Endometrial microvascular endothelial cells (primary cell): ENCODE measurements around the gene PARP16. TPM values are rescaled to one million over a fixed set of nuclear protein-coding genes. Genes with fewer than 3 reads are reported as not detected.

Source experiments
- in situ Hi-C: cut with HindIII; loops from 2 replicates; pipeline ENCODE4 v1.10.0; 2017; ENCODE audit warnings: low sequenced_read_pairs, low pct_unique_long_range_greater_than_20kb; ENCODE audit errors: inconsistent ontology term
- total RNA-seq: library from RNA; depleted of rRNA; stranded (reverse); fragments of >200 nt; gene quantifications from one replicate; pipeline ENCODE4 v1.2.3, GENCODE V29; 2015; ENCODE audit errors: inconsistent ontology term

The PARP16 gene
- total RNA-seq, result 5.0 TPM

DNA sequence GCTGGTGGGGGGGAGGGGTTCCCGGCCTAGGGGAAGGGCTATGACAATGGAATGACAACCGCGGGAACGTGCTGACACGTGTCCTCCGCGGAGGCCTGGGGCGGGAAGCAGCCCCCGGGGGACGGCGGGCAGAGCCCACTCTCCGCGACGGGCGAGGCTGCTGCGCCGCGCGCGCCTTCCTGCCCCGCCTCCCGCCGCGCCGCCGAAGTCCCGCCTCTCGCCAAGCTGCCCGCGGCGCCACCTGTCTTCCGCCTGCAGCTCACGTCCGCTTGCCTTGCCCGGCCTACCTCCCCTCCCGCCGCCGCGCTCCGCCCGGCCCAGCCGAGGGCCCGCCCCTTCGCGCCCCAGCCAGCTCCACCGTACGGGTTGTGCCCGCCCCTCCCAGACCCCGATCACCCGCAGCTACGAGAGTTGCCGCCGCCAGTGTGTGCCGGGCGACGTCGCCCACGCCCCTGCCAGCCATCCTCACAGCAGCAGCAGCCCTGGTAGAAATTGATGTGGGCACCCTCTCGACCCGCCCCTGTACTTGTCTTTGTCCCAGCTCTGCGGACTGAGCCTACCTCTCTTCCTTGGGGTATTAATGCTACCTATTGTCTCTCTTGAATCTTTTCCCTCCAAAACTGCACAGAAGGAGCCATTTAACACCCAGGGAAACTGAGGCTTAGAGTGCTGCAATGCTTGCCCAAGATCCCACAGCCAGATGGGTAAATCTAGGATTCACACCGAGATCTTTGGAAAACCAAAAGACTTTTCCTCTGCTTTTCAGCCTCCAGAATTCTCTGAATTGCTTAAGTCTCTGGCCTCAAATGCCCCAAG, at the start of gene PARP16:
Gene PARP16 (minus strand): TSS at position 180 of the 816 bp plus-strand sequence. CDS start 457 bp downstream, outside the sequence.
- in situ Hi-C loops, result no loop called here

GRCh38 chr15:65335278-65336055, 48.8 kb upstream of the PARP16 start:
- in situ Hi-C loops, result no loop called here

DNA sequence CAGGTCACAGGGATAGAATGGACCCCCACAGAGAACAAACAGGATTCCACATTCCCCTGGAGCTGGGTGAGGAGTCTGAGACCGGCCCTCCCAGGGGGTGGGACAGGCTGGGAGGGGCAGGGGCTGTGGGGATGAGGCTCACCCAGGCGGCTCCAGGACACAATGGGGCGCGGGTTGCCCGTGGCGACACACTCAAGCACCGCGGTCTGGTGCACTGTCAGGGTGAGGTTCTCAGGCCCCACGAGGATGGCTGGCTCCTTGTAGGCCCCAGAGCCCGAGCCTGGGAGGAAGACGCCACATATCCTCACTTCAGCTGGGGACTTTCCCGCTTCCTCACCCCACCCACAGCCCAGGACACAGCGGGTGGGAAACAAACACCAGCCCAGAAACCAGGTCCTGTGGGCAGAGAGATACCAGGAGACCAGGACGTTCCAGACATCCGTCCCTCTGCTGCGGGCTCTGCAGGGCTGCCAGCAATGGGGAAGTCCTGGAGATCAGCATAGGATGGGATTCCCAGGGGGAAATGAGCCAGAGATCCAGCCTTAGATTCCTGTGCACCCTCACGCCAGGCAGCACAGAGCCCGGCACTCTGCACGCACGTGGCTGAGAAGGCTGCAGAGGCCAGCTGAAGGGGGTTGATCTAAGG, 48.0 kb upstream of the PARP16 start:
- in situ Hi-C loops, result no loop called here

- in situ Hi-C loops, result no loop called here
Measured at GRCh38 chr15:65333856-65334255, 47.2 kb upstream of the PARP16 start.

DNA sequence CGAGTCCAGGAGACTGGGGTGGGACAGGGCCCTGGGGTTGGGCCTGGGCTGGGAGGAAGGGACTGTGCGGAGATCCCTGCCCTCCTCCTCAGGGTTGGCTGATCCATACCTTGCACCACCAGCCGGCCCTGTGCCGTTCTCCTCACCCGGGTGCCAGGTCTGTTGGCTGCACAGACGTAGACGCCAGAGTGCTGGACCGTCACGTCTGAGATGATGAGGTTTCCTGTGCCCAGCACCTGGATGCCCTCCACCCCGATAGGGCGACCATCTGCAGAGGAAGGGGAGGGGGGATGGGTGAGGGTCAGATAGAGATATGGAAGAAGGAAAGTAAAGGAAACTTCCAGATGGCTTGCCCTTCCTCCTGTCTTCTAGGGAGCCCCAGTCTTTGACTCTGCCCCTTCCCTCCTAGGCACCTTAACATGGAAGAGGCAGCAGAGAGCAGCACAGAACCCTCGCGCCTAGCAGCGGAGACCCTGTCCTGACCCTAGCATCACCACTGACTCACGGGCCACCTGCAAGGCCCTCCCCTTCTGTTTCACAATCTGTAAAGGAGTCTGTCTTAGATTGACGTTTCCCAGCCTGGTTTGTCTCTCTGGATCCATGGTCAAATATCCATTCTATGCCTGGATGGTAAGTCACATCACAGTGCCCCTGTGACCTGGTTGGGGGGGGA, 46.6 kb upstream of the PARP16 start:
- in situ Hi-C loops, result no loop called here

GRCh38 chr15:65332391-65333147, 45.9 kb upstream of the PARP16 start:
- in situ Hi-C loops, result no loop called here

- in situ Hi-C loops, result no loop called here
Measured at GRCh38 chr15:65331811-65332210, 45.1 kb upstream of the PARP16 start.

DNA sequence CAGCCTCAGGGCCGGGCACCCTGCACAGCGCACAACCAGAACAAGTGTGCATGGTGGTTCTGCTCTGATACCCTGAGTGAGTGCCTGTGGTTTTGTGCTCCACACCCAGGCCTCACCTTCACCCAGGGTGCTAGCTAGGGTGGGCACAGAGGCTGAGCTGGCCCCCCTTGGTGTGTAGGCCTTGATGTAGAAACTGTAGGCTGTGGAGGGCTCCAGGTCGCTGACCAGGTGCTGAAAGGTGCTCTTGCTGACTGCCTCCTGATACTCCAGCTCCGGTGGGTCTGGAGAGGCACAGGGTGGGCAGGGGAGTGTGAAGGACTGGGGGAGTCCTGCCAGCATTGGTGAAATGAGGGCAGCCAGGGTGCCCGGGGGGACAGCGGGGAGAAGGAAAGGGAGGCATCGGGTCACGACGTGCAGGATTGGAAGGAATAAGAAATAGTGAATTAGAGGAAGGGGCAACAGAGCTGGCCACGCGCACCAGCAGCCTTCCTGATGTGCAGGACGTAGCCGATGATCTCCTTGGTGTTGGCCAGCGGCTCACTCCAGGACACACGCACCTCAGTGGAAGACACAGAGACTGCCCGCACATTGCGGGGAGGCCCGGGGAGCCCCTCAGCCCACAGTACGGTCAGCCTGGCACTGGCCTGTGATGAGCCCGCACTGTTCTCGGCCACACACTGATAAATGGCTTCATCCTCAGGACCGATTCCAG, 44.4 kb upstream of the PARP16 start:
- in situ Hi-C loops, result no loop called here

GRCh38 chr15:65329984-65330735, 43.5 kb upstream of the PARP16 start:
- in situ Hi-C loops, result no loop called here

DNA sequence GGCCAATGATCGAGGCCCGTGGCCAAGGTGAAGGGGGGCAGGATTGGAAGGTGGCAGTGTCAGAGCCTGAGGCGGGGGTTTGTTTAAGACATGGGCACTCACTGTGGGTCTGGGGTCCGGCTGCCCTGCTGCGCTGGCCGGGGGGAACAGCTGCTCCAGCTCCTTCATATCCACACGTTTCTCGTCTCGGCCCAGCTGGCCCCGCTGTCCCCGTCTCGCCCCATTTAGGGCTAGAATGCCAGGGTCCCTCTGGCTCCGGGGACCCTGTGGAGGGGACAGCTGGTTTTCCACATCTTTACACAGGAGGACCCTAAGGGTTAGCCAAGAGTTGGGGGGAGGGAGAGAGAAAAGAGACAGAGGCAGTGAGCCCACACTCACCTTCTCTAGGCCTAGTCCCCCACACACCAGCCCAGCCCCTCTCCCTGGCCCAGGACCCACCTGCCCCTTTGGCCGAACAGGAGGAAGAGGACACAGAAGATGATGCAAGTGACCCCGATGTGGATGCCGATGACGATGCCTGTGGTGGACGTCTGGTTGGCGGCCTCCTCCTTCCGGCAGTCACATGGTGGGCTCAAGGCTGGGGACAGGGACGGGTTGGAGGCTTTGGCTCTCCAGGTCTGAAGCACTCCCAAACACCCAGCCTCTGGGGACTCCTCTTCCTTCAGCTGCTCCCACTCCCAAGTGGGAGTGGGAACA, 42.8 kb upstream of the PARP16 start:
- in situ Hi-C loops, result no loop called here

GRCh38 chr15:65328506-65329287, 42.0 kb upstream of the PARP16 start:
- in situ Hi-C loops, result no loop called here

DNA sequence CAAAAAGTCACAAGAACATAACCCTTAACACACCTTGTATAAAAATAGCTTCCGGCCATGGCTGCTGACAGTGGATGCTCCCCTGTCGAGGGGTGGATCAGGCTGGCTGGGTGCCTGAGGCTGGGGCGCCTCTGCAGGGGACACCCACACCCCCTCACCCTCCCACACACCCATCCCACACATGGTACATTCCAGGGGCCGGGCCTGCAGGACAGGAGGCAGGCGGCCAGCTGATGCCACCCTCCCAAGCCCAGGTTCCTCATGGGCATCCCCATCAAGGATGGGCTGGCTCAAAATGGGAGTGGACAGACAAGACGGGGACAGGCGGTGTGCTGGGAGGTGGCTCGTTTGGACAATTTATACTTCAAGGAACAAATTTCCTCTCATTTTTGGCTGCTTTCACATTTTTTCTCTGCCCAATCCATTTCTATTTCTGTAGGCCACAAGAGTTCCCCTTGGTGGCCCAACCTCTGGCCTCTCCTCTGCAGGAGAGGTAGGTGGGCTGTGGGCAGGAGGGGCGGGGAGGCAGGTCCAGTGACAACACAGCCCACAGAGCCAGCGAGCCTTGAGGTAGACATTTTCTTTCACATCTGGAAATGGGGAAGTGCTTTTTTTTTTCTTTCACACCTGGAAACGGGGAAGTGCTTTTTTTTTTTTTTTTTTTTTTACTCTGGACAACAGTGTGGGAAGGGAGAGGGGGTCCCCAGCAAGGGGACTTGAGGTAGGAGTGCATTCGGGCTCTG, 41.1 kb upstream of the PARP16 start:
- in situ Hi-C loops, result no loop called here

DNA sequence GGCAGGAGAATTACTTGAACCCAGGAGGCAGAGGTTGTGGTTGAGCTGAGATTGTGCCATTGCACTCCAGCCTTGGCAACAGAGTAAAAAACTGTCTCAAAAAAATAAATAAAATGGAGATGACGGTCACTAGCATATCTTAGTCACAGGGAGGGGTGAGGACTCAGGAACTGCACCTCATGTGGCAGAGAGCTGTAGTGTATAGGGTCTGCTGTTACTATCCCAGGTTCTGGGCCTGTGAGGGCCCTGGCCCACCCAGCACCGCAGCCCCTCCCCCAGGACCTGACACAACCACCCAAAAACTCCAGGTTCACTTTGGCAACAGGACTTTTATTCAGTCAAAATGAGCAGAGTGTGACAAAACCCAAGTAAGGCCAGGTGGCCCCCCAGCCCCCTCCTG, 40.1 kb upstream of the PARP16 start:
- in situ Hi-C loops, result no loop called here

DNA sequence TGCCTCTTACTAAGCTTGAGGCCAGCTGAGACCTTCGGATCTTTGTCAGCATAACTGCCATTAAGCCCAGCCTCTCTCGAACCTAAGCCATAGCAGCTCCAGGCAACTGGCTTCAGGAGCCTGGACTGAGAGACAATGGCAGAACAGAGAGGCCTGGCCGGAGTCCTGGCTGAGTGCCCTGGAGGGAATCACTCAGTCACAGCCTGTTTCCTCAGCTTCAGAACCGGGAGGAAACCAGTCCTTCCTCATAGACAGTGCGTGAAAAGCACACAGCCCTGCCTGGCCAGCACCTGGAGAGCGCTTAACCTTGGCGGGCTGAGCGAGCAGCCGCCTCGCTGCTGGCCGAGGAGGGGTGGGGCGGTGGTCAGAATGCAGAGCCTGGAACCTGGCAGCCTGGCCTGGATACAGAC, 39.4 kb upstream of the PARP16 start:
- in situ Hi-C loops, result no loop called here

GRCh38 chr15:65323071-65323511, 36.4 kb upstream of the PARP16 start:
- in situ Hi-C loops, result no loop called here
